Peyer's patch (tissue), 4 donors: ENCODE measurements around the gene PPP2R2C. TPM values are rescaled to one million over a fixed set of nuclear protein-coding genes. Genes with fewer than 3 reads are reported as not detected.

Experiments
- DNase-seq, 3 donors: peaks; one replicate each; pipeline ENCODE4 v3.0.0-alpha.2; 2017 to 2019
- H3K27ac ChIP-seq, 4 donors: fragments of 200-600 bp; sonication (generic); one replicate each; pipeline ENCODE4 v1.5.1; 2016 to 2019
- H3K27me3 ChIP-seq, 2 donors: fragments of 200-600 bp; sonication (generic); one replicate each; pipeline ENCODE4 v1.5.1; 2019
- H3K36me3 ChIP-seq, 3 donors: fragments of 200-600 bp; sonication (generic); one replicate each; pipeline ENCODE4 v1.5.1; 2016 to 2019
- H3K4me1 ChIP-seq, 4 donors: fragments of 200-600 bp; sonication (generic); one replicate each; pipeline ENCODE4 v1.5.1; 2016 to 2019
- H3K4me3 ChIP-seq, 4 donors: fragments of 200-600 bp; sonication (generic); 1 replicate in 3 of 4; 2 replicates in 1 of 4; pipeline ENCODE4 v1.5.1; 2016 to 2019; ENCODE audit warnings: mild to moderate bottlenecking in 1 of 4
- H3K9me3 ChIP-seq, 4 donors: fragments of 200-600 bp; sonication (generic); one replicate each; pipeline ENCODE4 v1.5.1; 2016 to 2019; ENCODE audit warnings: mild to moderate bottlenecking in 1 of 4
- CTCF ChIP-seq, 6 experiments: fragments of 450-650 bp in 4 of 6; fragments of 200-600 bp in 2 of 6; sonication (generic) in 1 of 6; IDR thresholded peaks; one replicate each; pipeline ENCODE4 v1.5.1; 2017 to 2019; ENCODE audit warnings: antibody characterized with exemption in 6 of 6, mild to moderate bottlenecking in 3 of 6, moderate library complexity in 1 of 6
- POLR2A ChIP-seq, 2 donors: fragments of 450-650 bp; IDR thresholded peaks; one replicate each; pipeline ENCODE4 v1.5.1; 2017; ENCODE audit warnings: antibody characterized with exemption in 2 of 2, mild to moderate bottlenecking in 2 of 2, moderate library complexity in 2 of 2
- total RNA-seq, 4 donors: library from RNA; depleted of rRNA; stranded (reverse); fragments of >200 nt; gene quantifications; one replicate each; pipeline ENCODE4 v1.1.0, GENCODE V29; 2016

The PPP2R2C gene
- total RNA-seq, 4 donors from 2014 or later, result 0.27 to 4.1 TPM; not detected in 2

DNA sequence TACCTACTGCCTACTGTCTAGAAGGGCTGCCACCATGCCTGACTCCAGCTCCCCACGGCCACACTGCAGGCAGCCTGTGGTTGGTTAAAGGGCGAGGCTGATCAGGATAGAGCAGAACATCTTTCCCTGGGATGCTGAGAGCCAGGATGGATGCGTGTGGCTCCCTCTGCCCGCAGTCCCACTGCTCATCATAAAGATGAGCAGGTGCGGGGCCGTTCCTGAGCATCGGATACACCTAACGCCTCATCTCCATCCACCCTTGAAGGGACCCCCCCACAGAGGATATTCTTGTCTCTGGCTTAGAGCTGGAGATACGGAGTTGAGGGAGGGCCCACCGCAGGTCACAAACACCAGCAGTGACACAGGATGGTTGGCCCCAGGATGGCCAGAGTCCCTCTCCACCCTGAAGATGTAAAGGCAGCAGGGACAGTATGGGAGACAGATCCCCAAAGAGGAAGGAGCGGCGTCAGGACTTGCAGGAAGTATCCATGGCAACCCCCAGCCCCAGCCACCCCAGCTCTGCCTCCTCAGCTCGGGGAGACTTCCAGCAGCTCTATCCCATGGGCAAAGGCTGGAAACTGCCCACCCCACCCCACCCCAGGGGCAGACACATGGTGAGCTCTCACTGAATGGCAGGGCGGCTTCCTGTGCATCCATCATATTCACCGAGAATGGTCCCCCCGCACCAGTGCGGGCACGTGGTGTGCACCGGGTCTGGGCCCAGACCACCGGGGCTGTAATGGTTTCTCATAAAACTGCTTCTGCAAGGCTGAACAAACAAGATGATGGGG lies 19.3 kb downstream of the PPP2R2C start:
- Histone ChIP-seq H3K36me3 (no peaks in the 10 kb centered on the region), H3K9me3 (no peaks in the 10 kb centered on the region), H3K4me1 (no peaks in the 10 kb centered on the region), H3K27me3 (no peaks in the 10 kb centered on the region), H3K27ac (no peak overlapping the region), H3K4me3 (no peak overlapping the region)
- TF ChIP-seq CTCF (IDR thresholded peaks at IDR 0.05), result no peak
- TF ChIP-seq POLR2A (IDR thresholded peaks at IDR 0.05), result no peak
- no peak for DNase-seq

GRCh38 chr4:6452116-6452896 lies 20.1 kb downstream of the PPP2R2C start:
- no peaks in the 10 kb centered on the region for H3K4me1 ChIP-seq
- H3K27me3 ChIP-seq, result no peaks in the 10 kb centered on the region
- no peaks in the 10 kb centered on the region for H3K9me3 ChIP-seq
- H3K36me3 ChIP-seq, result no peaks in the 10 kb centered on the region
- no peak overlapping the region for H3K4me3 ChIP-seq
- H3K27ac ChIP-seq, result no peak overlapping the region
- TF ChIP-seq CTCF (IDR thresholded peaks at IDR 0.05) (no peak), POLR2A (IDR thresholded peaks at IDR 0.05) (no peak)
- DNase-seq, result no peak

DNA sequence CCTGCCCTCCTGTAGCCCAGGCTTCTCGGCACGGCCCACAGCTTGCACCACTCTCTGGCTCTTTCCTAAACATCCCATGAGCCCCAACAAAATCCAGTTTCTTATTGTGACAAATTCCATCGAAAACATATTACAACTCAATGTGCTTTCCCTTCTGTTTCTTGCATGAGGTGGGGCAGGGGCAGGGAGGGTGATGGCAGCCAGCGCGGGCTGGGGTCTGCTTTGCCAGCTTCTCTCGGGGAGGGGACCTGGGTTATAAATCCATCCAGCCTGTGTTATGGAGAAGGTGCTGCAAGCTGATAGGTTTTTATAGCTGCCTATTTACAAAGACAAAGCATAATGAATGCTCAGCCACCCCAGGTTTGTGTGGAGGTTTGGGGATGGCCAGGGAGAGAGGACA lies 21.1 kb downstream of the PPP2R2C start:
- TF ChIP-seq POLR2A (IDR thresholded peaks at IDR 0.05) (no peak), CTCF (IDR thresholded peaks at IDR 0.05) (no peak)
- no peak for DNase-seq
- no peaks in the 10 kb centered on the region for H3K27me3 ChIP-seq

GRCh38 chr4:6450709-6451108 lies 21.7 kb downstream of the PPP2R2C start:
- no peaks in the 10 kb centered on the region for H3K36me3 ChIP-seq
- DNase-seq, result no peak
- no peaks in the 10 kb centered on the region for H3K4me1 ChIP-seq
- TF ChIP-seq POLR2A (IDR thresholded peaks at IDR 0.05), result no peak
- TF ChIP-seq CTCF (IDR thresholded peaks at IDR 0.05), result no peak
- no peaks in the 10 kb centered on the region for H3K27me3 ChIP-seq
- no peak overlapping the region for H3K27ac ChIP-seq
- no peaks in the 10 kb centered on the region for H3K9me3 ChIP-seq
- no peak overlapping the region for H3K4me3 ChIP-seq

More for the DNA sequence above, 21.1 kb downstream of the PPP2R2C start:
- no peak overlapping the region for H3K4me3 ChIP-seq
- no peaks in the 10 kb centered on the region for H3K4me1 ChIP-seq
- H3K27ac ChIP-seq, result no peak overlapping the region
- H3K36me3 ChIP-seq, result no peaks in the 10 kb centered on the region
- H3K9me3 ChIP-seq, result no peaks in the 10 kb centered on the region

GRCh38 chr4:6449746-6450369 lies 22.6 kb downstream of the PPP2R2C start:
- H3K27ac ChIP-seq, result no peak overlapping the region
- H3K9me3 ChIP-seq, result no peaks in the 10 kb centered on the region
- H3K27me3 ChIP-seq, result no peaks in the 10 kb centered on the region
- TF ChIP-seq POLR2A (IDR thresholded peaks at IDR 0.05) (no peak), CTCF (IDR thresholded peaks at IDR 0.05) (no peak)
- no peak overlapping the region for H3K4me3 ChIP-seq
- H3K36me3 ChIP-seq, result no peaks in the 10 kb centered on the region
- DNase-seq, result peak in 1 of 3 donors; percentile 18
- no peaks in the 10 kb centered on the region for H3K4me1 ChIP-seq
